Activated naive CD8-positive, alpha-beta T cell (primary cell): ENCODE results near the gene ZNF514.
"Not testable (repeated sequence)": the region's sequence is repeated elsewhere in the genome, so short reads cannot be mapped to it uniquely, and the experiment has no call there.

Source experiments
- H3K27ac Mint-ChIP-seq: one replicate; pipeline ENCODE4 v1.8.0; 2021; ENCODE audit warnings: mixed read lengths
- H3K27me3 Mint-ChIP-seq: one replicate; pipeline ENCODE4 v1.8.0; 2021; ENCODE audit warnings: mixed read lengths
- H3K36me3 Mint-ChIP-seq: one replicate; pipeline ENCODE4 v1.8.0; 2021; ENCODE audit warnings: mixed read lengths
- H3K4me1 Mint-ChIP-seq: one replicate; pipeline ENCODE4 v1.8.0; 2021; ENCODE audit warnings: low read depth, mixed read lengths
- H3K4me3 Mint-ChIP-seq: one replicate; pipeline ENCODE4 v1.8.0; 2021; ENCODE audit warnings: mild to moderate bottlenecking, mixed read lengths
- H3K9me3 Mint-ChIP-seq: one replicate; pipeline ENCODE4 v1.8.0; 2021; ENCODE audit warnings: low read depth, mixed read lengths

The ZNF514 gene

DNA sequence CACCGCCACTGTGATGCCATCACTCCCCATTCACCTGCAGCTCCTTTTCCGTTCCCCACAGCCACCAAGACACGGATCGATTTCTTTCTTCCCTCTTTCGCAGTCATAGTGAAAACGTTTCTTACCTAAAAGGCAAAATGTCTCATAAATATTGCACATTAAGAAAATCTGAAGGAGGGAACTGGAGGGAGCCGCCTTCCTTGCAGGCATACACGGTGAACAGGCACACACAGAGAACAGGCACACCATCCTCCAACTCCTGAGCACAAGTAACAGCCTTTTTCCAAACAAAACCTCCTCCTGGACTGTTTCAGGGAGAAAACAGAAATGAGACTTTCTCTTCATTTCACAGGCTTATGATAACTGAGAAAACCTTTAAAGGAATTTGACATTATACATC lies 55.0 kb downstream of the ZNF514 start:
- H3K36me3 Mint-ChIP-seq = peaks cover 25% of the 10 kb centered on the region
- H3K27ac Mint-ChIP-seq = no peak overlapping the region
- no peaks in the 10 kb centered on the region for H3K27me3 Mint-ChIP-seq
- peaks cover 4% of the 10 kb centered on the region for H3K4me1 Mint-ChIP-seq
- H3K9me3 Mint-ChIP-seq = no peaks in the 10 kb centered on the region
- no peak overlapping the region for H3K4me3 Mint-ChIP-seq

DNA sequence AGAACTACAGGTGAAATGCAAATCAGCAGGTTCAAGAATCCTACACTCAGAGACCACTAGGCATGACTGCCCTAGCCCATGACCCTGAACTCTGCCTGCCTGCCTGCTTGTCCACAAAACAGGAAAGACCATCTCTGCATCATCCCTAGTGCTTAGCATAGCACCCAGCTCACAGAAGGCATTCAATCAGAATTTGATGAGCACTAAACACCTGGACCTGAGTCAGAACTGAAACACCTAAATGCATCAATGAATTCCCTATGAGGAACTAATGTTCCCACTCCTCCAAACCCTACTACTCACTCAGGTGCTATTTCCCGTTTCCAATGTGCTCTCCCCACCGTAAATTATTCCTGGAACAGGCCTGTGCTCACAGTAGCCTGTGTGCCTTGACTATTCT lies 59.7 kb downstream of the ZNF514 start:
- H3K36me3 Mint-ChIP-seq = peaks cover 22% of the 10 kb centered on the region
- H3K27me3 Mint-ChIP-seq = no peaks in the 10 kb centered on the region
- no peaks in the 10 kb centered on the region for H3K9me3 Mint-ChIP-seq
- H3K4me3 Mint-ChIP-seq = no peak overlapping the region
- H3K27ac Mint-ChIP-seq = no peak overlapping the region
- H3K4me1 Mint-ChIP-seq = peaks cover 23% of the 10 kb centered on the region

DNA sequence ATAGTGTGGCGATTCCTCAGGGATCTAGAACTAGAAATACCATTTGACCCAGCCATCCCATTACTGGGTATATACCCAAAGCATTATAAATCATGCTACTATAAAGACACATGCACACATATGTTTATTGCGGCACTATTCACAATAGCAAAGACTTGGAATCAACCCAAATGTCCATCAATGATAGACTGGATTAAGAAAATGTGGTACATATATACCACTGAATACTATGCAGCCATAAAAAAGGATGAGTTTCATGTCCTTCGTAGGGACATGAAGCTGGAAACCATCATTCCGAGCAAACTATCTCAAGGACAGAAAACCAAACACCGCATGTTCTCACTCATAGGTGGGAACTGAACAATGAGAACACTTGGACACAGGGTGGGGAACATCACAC lies 61.4 kb downstream of the ZNF514 start:
- H3K36me3 Mint-ChIP-seq = peaks cover 19% of the 10 kb centered on the region

More for the DNA sequence above, 61.4 kb downstream of the ZNF514 start:
- H3K9me3 Mint-ChIP-seq, H3K4me3 Mint-ChIP-seq, H3K27me3 Mint-ChIP-seq, H3K27ac Mint-ChIP-seq: not testable (repeated sequence)
- H3K4me1 Mint-ChIP-seq = peaks cover 30% of the 10 kb centered on the region
